GM23248 (cell line): ENCODE results near the gene FAM72D.
"Not testable (repeated sequence)": the region's sequence is repeated elsewhere in the genome, so short reads cannot be mapped to it uniquely, and the experiment has no call there.

Source experiments
- EZH2 ChIP-seq: fragments of 200-600 bp; sonication (generic); IDR thresholded peaks from 2 replicates; pipeline ENCODE4 v1.6.1; 2018; ENCODE audit warnings: antibody characterized with exemption, mild to moderate bottlenecking; ENCODE audit not compliant: insufficient read depth, poor library complexity, severe bottlenecking
- EZH2phosphoT487 ChIP-seq: fragments of 200-600 bp; sonication (generic); IDR thresholded peaks from 2 replicates; pipeline ENCODE4 v1.6.1; 2018; ENCODE audit warnings: antibody characterized with exemption, moderate library complexity, mild to moderate bottlenecking, low read depth; ENCODE audit not compliant: insufficient read depth

GRCh38 chr1:145146308-145146707 is 50.5 kb downstream of the FAM72D start:
- not testable (repeated sequence) for TF ChIP-seq EZH2, EZH2phosphoT487
